Measurements from ENCODE around the gene OR11A1.

Gene OR11A1

GRCh38 chr6:29456971-29457370 is at the start of gene OR11A1, which contains the start of gene OR2H1:
Gene OR11A1, minus strand, starts transcription at chr6:29457071. Its CDS starts 29,430 bp downstream, at chr6:29427641.
Gene OR2H1, plus strand, starts transcription at chr6:29457155. Its CDS starts 4,615 bp downstream, at chr6:29461770.
- DNase-seq: no peak

- no peak for DNase-seq
Measured at GRCh38 chr6:29506446-29507067, 49.7 kb upstream of the OR11A1 start.

GRCh38 chr6:29505808-29506207 is 48.9 kb upstream of the OR11A1 start:
- no peak for DNase-seq

- DNase-seq: no peak
Measured at GRCh38 chr6:29504961-29505360, 48.1 kb upstream of the OR11A1 start.

GRCh38 chr6:29502597-29502996 is 45.7 kb upstream of the OR11A1 start:
- no peak for DNase-seq

- DNase-seq: no peak
Measured at GRCh38 chr6:29502181-29502580, 45.3 kb upstream of the OR11A1 start.

- no peak for DNase-seq
Measured at GRCh38 chr6:29501106-29501505, 44.2 kb upstream of the OR11A1 start.

GRCh38 chr6:29500594-29500993 is 43.7 kb upstream of the OR11A1 start:
- no peak for DNase-seq

GRCh38 chr6:29499704-29500103 is 42.8 kb upstream of the OR11A1 start:
- DNase-seq: no peak

- DNase-seq: no peak
Measured at GRCh38 chr6:29496961-29497360, 40.1 kb upstream of the OR11A1 start.

- no peak for DNase-seq
Measured at GRCh38 chr6:29495571-29495970, 38.7 kb upstream of the OR11A1 start.

- DNase-seq: no peak
Measured at GRCh38 chr6:29494131-29494530, 37.3 kb upstream of the OR11A1 start.

GRCh38 chr6:29493261-29493660 is 36.4 kb upstream of the OR11A1 start:
- DNase-seq: no peak

- no peak for DNase-seq
Measured at GRCh38 chr6:29491574-29491973, 34.7 kb upstream of the OR11A1 start.

GRCh38 chr6:29490552-29490951 is 33.7 kb upstream of the OR11A1 start:
- DNase-seq: no peak

- DNase-seq: no peak
Measured at GRCh38 chr6:29490055-29490454, 33.2 kb upstream of the OR11A1 start.

GRCh38 chr6:29489286-29489685 is 32.4 kb upstream of the OR11A1 start:
- DNase-seq: no peak

- no peak for DNase-seq
Measured at GRCh38 chr6:29488874-29489273, 32.0 kb upstream of the OR11A1 start.

- DNase-seq: no peak
Measured at GRCh38 chr6:29487660-29488059, 30.8 kb upstream of the OR11A1 start, which contains the start of gene MAS1L. Gene MAS1L, minus strand, starts transcription at chr6:29487956. Its CDS starts 54 bp downstream, at chr6:29487902.

- DNase-seq: no peak
Measured at GRCh38 chr6:29487131-29487530, 30.3 kb upstream of the OR11A1 start.

- no peak for DNase-seq
Measured at GRCh38 chr6:29486577-29486976, 29.7 kb upstream of the OR11A1 start.

- no peak for DNase-seq
Measured at GRCh38 chr6:29483735-29484134, 26.9 kb upstream of the OR11A1 start.

- DNase-seq: no peak
Measured at GRCh38 chr6:29483186-29483585, 26.3 kb upstream of the OR11A1 start.

- DNase-seq: no peak
Measured at GRCh38 chr6:29479560-29479959, 22.7 kb upstream of the OR11A1 start.

GRCh38 chr6:29478740-29479139 is 21.9 kb upstream of the OR11A1 start:
- DNase-seq: no peak

Data from CD4-positive, alpha-beta T cell treated with Interleukin-4 for 4 hours (primary cell).